Astrocyte of the cerebellum (primary cell): Measurements from ENCODE around the gene GJC2.

ENCODE experiments used
- DNase-seq: peaks from one replicate; pipeline ENCODE4 v3.0.0-alpha.2; 2011; ENCODE audit warnings: low read depth
- H3K4me3 ChIP-seq: 2 replicates; pipeline ENCODE4 v1.5.1; 2011; ENCODE audit warnings: mild to moderate bottlenecking, low read depth, low read length, moderate library complexity
- CTCF ChIP-seq: IDR thresholded peaks from 2 replicates; pipeline ENCODE4 v1.5.1; 2012; ENCODE audit warnings: low read length, low read depth, moderate library complexity, mild to moderate bottlenecking; ENCODE audit errors: missing control alignments
- in situ Hi-C: cut with HindIII; loops from 2 replicates; pipeline ENCODE4 v1.10.0; 2017; ENCODE audit warnings: low sequenced_read_pairs

Gene GJC2

GRCh38 chr1:228154021-228154669 lies 4.4 kb downstream of the GJC2 start:
- no peak for DNase-seq
- in situ Hi-C loops = no loop called here
- no peak for TF ChIP-seq CTCF
- H3K4me3 ChIP-seq = no peak overlapping the region

GRCh38 chr1:228154670-228155571 lies 5.2 kb downstream of the GJC2 start:
- DNase-seq = no peak
- H3K4me3 ChIP-seq = no peak overlapping the region
- in situ Hi-C loops = no loop called here
- TF ChIP-seq CTCF = no peak

- no peak for DNase-seq
- in situ Hi-C loops = no loop called here
- no peak for TF ChIP-seq CTCF
- H3K4me3 ChIP-seq = no peak overlapping the region
These were observed 6.1 kb downstream of the GJC2 start for GRCh38 chr1:228155596-228156514.

- H3K4me3 ChIP-seq = no peak overlapping the region
- TF ChIP-seq CTCF = no peak
- DNase-seq = no peak
- in situ Hi-C loops = no loop called here
These were observed 6.8 kb downstream of the GJC2 start for GRCh38 chr1:228156515-228156881.

- DNase-seq = no peak
- TF ChIP-seq CTCF = no peak
- H3K4me3 ChIP-seq = no peak overlapping the region
- in situ Hi-C loops = no loop called here
These were observed 7.4 kb downstream of the GJC2 start for GRCh38 chr1:228156941-228157728.

- in situ Hi-C loops = no loop called here
- TF ChIP-seq CTCF = no peak
- H3K4me3 ChIP-seq = no peak overlapping the region
- no peak for DNase-seq
These were observed 8.0 kb downstream of the GJC2 start for GRCh38 chr1:228157729-228158126.
